Chondrocyte (in vitro differentiated cells): Measurements from ENCODE around the gene BBC3. TPM values are rescaled to one million over a fixed set of nuclear protein-coding genes. Genes with fewer than 3 reads are reported as not detected.

Experiments used
- DNase-seq: peaks from one replicate; pipeline ENCODE4 v3.0.0; 2021; ENCODE audit warnings: mixed read lengths, low spot score
- H3K27ac Mint-ChIP-seq: one replicate; pipeline ENCODE4 v1.8.0; 2021; ENCODE audit warnings: mild to moderate bottlenecking, moderate library complexity, mixed read lengths; ENCODE audit not compliant: unreplicated experiment
- H3K27me3 Mint-ChIP-seq: 2 replicates; pipeline ENCODE4 v1.8.0; 2021; ENCODE audit warnings: low read depth, mixed read lengths
- H3K36me3 Mint-ChIP-seq: 2 replicates; pipeline ENCODE4 v1.8.0; 2021; ENCODE audit warnings: low read depth, mixed read lengths
- H3K4me1 Mint-ChIP-seq: 2 replicates; pipeline ENCODE4 v1.8.0; 2021; ENCODE audit warnings: low read depth, mild to moderate bottlenecking, mixed read lengths
- H3K4me3 Mint-ChIP-seq: one replicate; pipeline ENCODE4 v1.8.0; 2021; ENCODE audit warnings: mild to moderate bottlenecking, moderate library complexity, mixed read lengths; ENCODE audit not compliant: unreplicated experiment
- H3K9me3 Mint-ChIP-seq: 2 replicates; pipeline ENCODE4 v1.8.0; 2021; ENCODE audit warnings: low read depth, mixed read lengths
- CTCF ChIP-seq: fragments of 200-600 bp; sonication (generic); IDR thresholded peaks from 2 replicates; pipeline ENCODE4 v1.5.0; 2021; ENCODE audit warnings: antibody characterized with exemption, mild to moderate bottlenecking, moderate library complexity
- total RNA-seq: library from RNA; stranded (reverse); gene quantifications from 3 replicates; pipeline ENCODE4 v1.2.1, GENCODE V29; 2021

Gene BBC3
- total RNA-seq, 1 donor from 2014 or later = 16.1 TPM

GRCh38 chr19:47190167-47190727 is 40.8 kb downstream of the BBC3 start:
- Mint-ChIP-seq H3K9me3 (no peaks in the 10 kb centered on the region), H3K4me3 (no peak overlapping the region), H3K36me3 (peaks cover 8% of the 10 kb centered on the region), H3K27ac (peak overlapping the region; percentile 86), H3K4me1 (peaks cover 26% of the 10 kb centered on the region), H3K27me3 (no peaks in the 10 kb centered on the region)
- DNase-seq = peak; percentile 92
- no peak for TF ChIP-seq CTCF

- Mint-ChIP-seq H3K27me3 (no peaks in the 10 kb centered on the region), H3K4me1 (peaks cover 26% of the 10 kb centered on the region), H3K9me3 (no peaks in the 10 kb centered on the region), H3K4me3 (no peak overlapping the region), H3K27ac (peak overlapping the region; percentile 25), H3K36me3 (peaks cover 11% of the 10 kb centered on the region)
- DNase-seq = no peak
- TF ChIP-seq CTCF = no peak
These were observed 42.4 kb downstream of the BBC3 start for GRCh38 chr19:47188507-47189033.

- H3K27ac Mint-ChIP-seq = no peak overlapping the region
- no peaks in the 10 kb centered on the region for H3K9me3 Mint-ChIP-seq
- H3K36me3 Mint-ChIP-seq = peaks cover 11% of the 10 kb centered on the region
- H3K4me1 Mint-ChIP-seq = peaks cover 26% of the 10 kb centered on the region
- no peaks in the 10 kb centered on the region for H3K27me3 Mint-ChIP-seq
- no peak overlapping the region for H3K4me3 Mint-ChIP-seq
- DNase-seq = no peak
- TF ChIP-seq CTCF = no peak
These were observed 43.2 kb downstream of the BBC3 start for GRCh38 chr19:47187797-47188196.

- Mint-ChIP-seq H3K4me1 (peaks cover 26% of the 10 kb centered on the region), H3K36me3 (peaks cover 14% of the 10 kb centered on the region), H3K27me3 (no peaks in the 10 kb centered on the region), H3K4me3 (no peak overlapping the region), H3K9me3 (no peaks in the 10 kb centered on the region), H3K27ac (no peak overlapping the region)
- no peak for DNase-seq
- TF ChIP-seq CTCF = no peak
These were observed 43.7 kb downstream of the BBC3 start for GRCh38 chr19:47187335-47187655.

- Mint-ChIP-seq H3K27ac (no peak overlapping the region), H3K27me3 (no peaks in the 10 kb centered on the region), H3K36me3 (peaks cover 17% of the 10 kb centered on the region), H3K4me3 (no peak overlapping the region), H3K4me1 (peaks cover 26% of the 10 kb centered on the region), H3K9me3 (no peaks in the 10 kb centered on the region)
- no peak for TF ChIP-seq CTCF
- DNase-seq = no peak
These were observed 44.3 kb downstream of the BBC3 start for GRCh38 chr19:47186446-47187334.
